ENCODE data around the gene RNF150.
A peak's percentile ranks its signal among the peaks of the same experiment; 100 is the strongest.

Gene RNF150

DNA sequence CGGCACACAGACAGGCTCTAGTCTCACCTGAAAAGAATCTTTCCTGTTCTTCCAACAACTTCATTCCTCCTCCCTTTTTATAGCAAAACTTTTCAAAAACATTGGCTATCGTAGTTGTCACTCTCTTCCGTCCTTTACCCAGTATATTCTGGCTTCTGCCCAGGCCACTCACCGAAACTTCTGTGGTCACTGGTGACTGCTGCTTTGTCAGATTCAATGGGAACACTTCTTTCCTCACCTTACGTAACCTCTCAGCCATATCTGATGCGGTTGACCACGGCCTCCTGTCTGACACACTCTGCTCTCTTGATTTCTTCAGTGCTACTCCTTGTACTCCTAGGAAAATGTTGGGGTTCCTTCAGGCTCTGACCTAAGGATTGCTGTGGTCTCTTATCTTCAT, 9.2 kb upstream of the RNF150 start:
- Mint-ChIP-seq H3K4me3 (no peak overlapping the region), H3K9me3 (no peaks in the 10 kb centered on the region), H3K4me1 (no peaks in the 10 kb centered on the region), H3K27ac (no peak overlapping the region), H3K36me3 (ENCODE audit: low read depth) (no peaks in the 10 kb centered on the region), H3K27me3 (peaks cover 2% of the 10 kb centered on the region)
- DNase-seq: no peak
- ATAC-seq: no peak

- H3K9me3 Mint-ChIP-seq: no peaks in the 10 kb centered on the region
- ATAC-seq: no peak
- no peak overlapping the region for H3K27ac Mint-ChIP-seq
- DNase-seq: no peak
- H3K36me3 Mint-ChIP-seq (ENCODE audit: low read depth): no peaks in the 10 kb centered on the region
- peaks cover 11% of the 10 kb centered on the region for H3K27me3 Mint-ChIP-seq
- no peak overlapping the region for H3K4me3 Mint-ChIP-seq
- no peaks in the 10 kb centered on the region for H3K4me1 Mint-ChIP-seq
Measured at GRCh38 chr4:141140391-141141200, 7.3 kb upstream of the RNF150 start.

DNA sequence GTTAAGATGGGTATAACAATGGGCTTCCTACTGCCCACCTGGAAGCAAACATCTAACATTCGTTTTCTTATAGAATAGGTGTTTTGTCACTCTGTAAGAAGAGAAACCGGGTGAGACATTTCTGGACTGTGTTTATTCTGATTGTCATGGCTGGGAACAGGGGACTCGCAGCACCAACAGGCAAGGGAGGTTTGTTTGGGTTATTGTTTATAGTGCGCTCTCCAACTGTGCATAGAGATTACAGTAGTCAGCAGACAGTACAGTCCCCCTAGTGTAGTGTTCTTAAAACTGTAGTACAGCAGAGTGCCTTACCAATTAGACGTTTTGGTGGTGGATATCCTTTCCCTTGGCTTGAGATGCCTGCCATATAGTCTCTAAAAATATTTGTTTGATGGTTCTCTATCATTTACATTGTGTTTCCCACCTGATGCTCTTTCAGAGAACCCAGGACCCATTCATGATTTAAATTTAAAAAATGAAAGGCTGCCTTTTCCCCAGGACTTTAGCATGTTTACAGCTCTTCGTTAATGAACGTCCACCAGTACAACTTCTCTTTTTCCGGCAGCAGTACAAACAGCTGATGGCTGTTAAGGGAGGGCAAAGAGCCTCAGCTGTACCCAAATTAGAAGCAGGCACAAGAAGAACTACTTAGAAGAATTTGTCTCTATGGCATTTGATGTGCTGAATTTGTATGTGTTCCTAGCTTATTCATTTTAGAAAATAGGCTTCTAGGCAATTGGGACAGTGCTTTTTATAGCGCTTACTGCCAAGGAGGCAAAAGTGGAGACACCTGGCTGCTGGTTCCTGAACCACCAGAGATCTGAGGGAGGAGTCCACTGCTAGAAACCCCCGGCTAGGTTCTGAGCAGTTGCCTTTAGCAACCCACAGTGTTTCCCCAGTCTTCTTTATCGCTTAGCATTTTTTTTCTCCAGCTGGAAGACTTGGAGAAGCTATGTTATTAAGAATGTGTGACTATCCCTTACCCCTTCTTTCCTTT, 1.0 kb upstream of the RNF150 start:
- Mint-ChIP-seq H3K4me1 (peaks cover 5% of the 10 kb centered on the region), H3K27ac (no peak overlapping the region), H3K27me3 (peaks cover 57% of the 10 kb centered on the region), H3K36me3 (ENCODE audit: low read depth) (no peaks in the 10 kb centered on the region), H3K4me3 (no peak overlapping the region), H3K9me3 (no peaks in the 10 kb centered on the region)
- ATAC-seq: no peak
- no peak for DNase-seq

DNA sequence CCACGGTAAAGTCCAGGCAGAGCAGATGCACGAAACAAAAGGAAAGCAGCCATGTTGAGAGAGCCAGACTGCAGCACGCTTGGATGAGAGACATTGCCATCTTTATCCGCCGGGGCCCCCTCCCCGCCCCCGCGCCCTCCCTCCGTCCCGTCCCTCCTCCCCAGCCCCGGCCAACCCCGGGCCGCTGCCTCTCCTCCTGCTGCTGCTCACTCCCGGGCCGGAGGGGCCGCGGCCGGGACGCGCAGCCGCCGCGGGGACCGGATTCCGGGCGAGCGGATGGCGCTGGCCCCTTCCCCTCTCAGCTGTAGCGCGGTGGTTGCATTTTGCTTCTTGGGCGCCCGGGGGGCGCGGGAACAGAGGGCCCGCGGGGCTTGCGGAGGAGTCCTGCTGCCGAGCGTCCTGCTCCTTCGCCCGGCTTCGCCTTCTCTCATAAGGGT, 542 bp downstream of the RNF150 start:
- no peaks in the 10 kb centered on the region for H3K36me3 Mint-ChIP-seq (ENCODE audit: low read depth)
- ATAC-seq: peak; percentile 15
- H3K4me1 Mint-ChIP-seq: peaks cover 5% of the 10 kb centered on the region
- DNase-seq: no peak
- H3K27me3 Mint-ChIP-seq: peaks cover 64% of the 10 kb centered on the region
- no peaks in the 10 kb centered on the region for H3K9me3 Mint-ChIP-seq
- H3K4me3 Mint-ChIP-seq: peak overlapping the region; percentile 57
- H3K27ac Mint-ChIP-seq: no peak overlapping the region

DNA sequence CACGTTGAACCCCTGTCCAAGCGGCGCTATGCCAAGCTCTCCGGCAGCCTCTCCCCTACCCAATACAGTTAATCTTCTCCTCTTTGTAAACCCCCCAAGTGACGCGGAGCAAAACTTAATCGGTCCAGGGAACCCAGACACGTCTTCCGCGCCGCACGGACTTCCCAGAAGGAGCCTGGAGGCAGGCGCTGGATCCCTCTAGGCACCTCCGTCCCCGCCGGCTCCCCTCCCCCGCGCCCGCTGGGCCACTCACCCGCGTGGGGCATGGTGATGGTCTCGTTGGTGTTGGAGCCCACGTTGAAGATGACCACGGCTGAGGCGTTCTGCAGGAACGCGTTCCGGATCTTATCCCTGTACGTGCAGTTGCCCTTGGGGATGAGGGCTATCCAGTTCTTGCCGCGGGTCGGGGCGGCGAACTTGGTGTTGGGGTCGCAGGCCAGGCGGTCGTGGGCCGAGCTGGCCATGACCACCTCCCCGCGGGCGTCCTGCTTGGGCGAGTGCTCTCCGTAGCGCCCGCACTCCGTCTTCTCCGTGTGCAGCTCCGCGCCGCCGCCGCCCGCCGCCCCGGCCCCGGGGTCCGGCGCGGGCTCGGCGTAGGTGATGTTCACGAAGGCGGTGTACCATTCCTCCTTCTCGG, 1.1 kb downstream of the RNF150 start:
- Mint-ChIP-seq H3K4me1 (peaks cover 5% of the 10 kb centered on the region), H3K36me3 (ENCODE audit: low read depth) (no peaks in the 10 kb centered on the region), H3K9me3 (no peaks in the 10 kb centered on the region), H3K27me3 (peaks cover 64% of the 10 kb centered on the region), H3K27ac (no peak overlapping the region), H3K4me3 (peak overlapping the region; percentile 57)
- DNase-seq: peak; percentile 3
- ATAC-seq: no peak

- peak overlapping the region; percentile 57 for H3K4me3 Mint-ChIP-seq
- DNase-seq (no peak), ATAC-seq (no peak)
- H3K9me3 Mint-ChIP-seq: no peaks in the 10 kb centered on the region
- H3K27me3 Mint-ChIP-seq: peaks cover 60% of the 10 kb centered on the region
- peaks cover 5% of the 10 kb centered on the region for H3K4me1 Mint-ChIP-seq
- H3K27ac Mint-ChIP-seq: no peak overlapping the region
- no peaks in the 10 kb centered on the region for H3K36me3 Mint-ChIP-seq (ENCODE audit: low read depth)
Measured at GRCh38 chr4:141131723-141132071, 1.6 kb downstream of the RNF150 start.

DNA sequence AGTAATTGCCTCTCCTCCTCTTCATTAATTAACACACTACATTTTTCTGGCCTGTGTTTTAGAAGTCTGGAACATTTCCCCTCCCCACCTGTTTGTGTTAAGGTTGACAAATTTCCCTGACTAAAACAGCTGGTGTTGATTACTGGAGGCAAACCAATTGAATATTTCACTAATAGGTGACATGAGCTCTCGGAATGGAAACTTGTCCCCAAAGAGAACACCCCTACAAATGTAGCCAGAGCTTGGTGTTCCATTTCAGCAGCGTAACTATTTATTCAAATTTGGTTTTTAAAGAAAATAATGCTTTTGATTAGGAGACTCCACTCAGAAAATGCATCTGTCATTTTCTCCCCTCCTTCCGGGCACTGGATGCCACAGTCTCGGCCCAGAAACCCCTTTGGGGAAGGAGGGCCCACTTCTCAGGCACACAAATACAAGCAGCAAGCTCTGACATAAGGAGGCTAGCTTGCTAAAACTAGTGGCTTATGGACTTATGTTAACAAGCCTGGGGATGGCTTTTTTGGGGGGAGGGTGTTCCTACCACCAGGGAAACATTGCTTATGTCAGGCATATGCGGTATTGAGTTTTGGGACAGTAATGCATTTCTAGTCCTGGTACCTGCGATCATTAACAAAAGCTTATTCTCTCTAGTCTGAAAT, 2.2 kb downstream of the RNF150 start:
- H3K27me3 Mint-ChIP-seq: peaks cover 58% of the 10 kb centered on the region
- no peak overlapping the region for H3K27ac Mint-ChIP-seq
- ATAC-seq: no peak
- no peaks in the 10 kb centered on the region for H3K9me3 Mint-ChIP-seq
- H3K4me3 Mint-ChIP-seq: peak overlapping the region; percentile 15
- no peaks in the 10 kb centered on the region for H3K36me3 Mint-ChIP-seq (ENCODE audit: low read depth)
- peaks cover 5% of the 10 kb centered on the region for H3K4me1 Mint-ChIP-seq
- no peak for DNase-seq

DNA sequence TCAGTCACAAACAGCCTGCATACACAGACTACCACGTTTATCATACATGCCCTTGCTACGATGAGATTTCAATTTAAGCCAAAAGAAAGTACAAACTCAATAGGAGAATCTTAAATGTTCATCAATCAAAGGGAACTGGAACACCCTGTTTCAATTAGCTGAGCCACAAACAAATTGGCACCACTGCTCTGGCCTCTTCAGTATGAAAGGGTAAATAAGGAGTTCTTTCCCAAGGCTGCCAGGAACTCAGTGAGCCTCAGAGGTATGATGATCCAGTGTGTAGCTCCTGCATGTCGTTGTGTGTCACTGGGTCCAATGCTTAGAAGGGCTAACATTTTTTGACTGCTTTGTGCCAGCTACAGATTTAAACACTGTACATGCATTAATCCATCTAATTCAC, 5.4 kb downstream of the RNF150 start:
- DNase-seq: no peak
- no peaks in the 10 kb centered on the region for H3K36me3 Mint-ChIP-seq (ENCODE audit: low read depth)

GRCh38 chr4:141126769-141127168, 6.5 kb downstream of the RNF150 start:
- Mint-ChIP-seq H3K4me3 (no peak overlapping the region), H3K27ac (no peak overlapping the region), H3K36me3 (ENCODE audit: low read depth) (no peaks in the 10 kb centered on the region), H3K9me3 (no peaks in the 10 kb centered on the region), H3K27me3 (peaks cover 28% of the 10 kb centered on the region), H3K4me1 (no peaks in the 10 kb centered on the region)
- ATAC-seq (no peak), DNase-seq (no peak)

More for the DNA sequence above, 5.4 kb downstream of the RNF150 start:
- H3K9me3 Mint-ChIP-seq: no peaks in the 10 kb centered on the region
- H3K27ac Mint-ChIP-seq: no peak overlapping the region
- peaks cover 32% of the 10 kb centered on the region for H3K27me3 Mint-ChIP-seq
- H3K4me1 Mint-ChIP-seq: peaks cover 3% of the 10 kb centered on the region
- ATAC-seq: no peak
- H3K4me3 Mint-ChIP-seq: no peak overlapping the region

DNA sequence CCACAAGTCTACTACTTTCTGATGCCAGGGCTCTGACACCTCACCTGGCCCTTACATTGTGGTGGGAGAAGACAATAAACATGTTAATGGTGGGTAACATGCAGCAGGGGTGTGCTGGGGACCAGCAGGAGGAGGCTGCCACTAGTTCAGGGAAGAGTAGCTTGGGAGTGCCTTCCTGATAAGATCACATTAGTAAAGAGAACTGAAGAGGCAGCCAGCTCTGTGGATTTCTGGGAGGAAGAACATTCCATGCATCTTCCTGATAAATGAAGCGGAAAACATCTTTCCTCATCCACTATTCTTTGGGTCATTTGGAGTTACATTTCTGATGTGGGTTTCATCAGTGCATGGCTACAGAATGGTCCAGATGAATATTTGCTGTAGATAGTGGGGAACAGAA, 9.0 kb downstream of the RNF150 start:
- no peak for DNase-seq
- Mint-ChIP-seq H3K4me1 (no peaks in the 10 kb centered on the region), H3K4me3 (no peak overlapping the region), H3K9me3 (no peaks in the 10 kb centered on the region), H3K27me3 (peaks cover 14% of the 10 kb centered on the region), H3K27ac (no peak overlapping the region), H3K36me3 (ENCODE audit: low read depth) (no peaks in the 10 kb centered on the region)
- ATAC-seq: no peak

- Mint-ChIP-seq H3K4me3 (no peak overlapping the region), H3K9me3 (no peaks in the 10 kb centered on the region), H3K27me3 (peaks cover 7% of the 10 kb centered on the region), H3K36me3 (ENCODE audit: low read depth) (no peaks in the 10 kb centered on the region), H3K27ac (no peak overlapping the region), H3K4me1 (no peaks in the 10 kb centered on the region)
- DNase-seq (no peak), ATAC-seq (no peak)
Measured at GRCh38 chr4:141121768-141122454, 11.4 kb downstream of the RNF150 start.

GRCh38 chr4:141121101-141121500, 12.2 kb downstream of the RNF150 start:
- H3K4me1 Mint-ChIP-seq: no peaks in the 10 kb centered on the region
- H3K27me3 Mint-ChIP-seq: peaks cover 7% of the 10 kb centered on the region
- DNase-seq: no peak
- H3K27ac Mint-ChIP-seq: no peak overlapping the region
- H3K4me3 Mint-ChIP-seq: no peak overlapping the region
- no peaks in the 10 kb centered on the region for H3K9me3 Mint-ChIP-seq
- ATAC-seq: no peak
- H3K36me3 Mint-ChIP-seq (ENCODE audit: low read depth): no peaks in the 10 kb centered on the region

GRCh38 chr4:141120036-141120593, 13.2 kb downstream of the RNF150 start:
- H3K27me3 Mint-ChIP-seq: peaks cover 7% of the 10 kb centered on the region
- no peak for ATAC-seq
- no peak overlapping the region for H3K27ac Mint-ChIP-seq
- DNase-seq: no peak
- H3K36me3 Mint-ChIP-seq (ENCODE audit: low read depth): no peaks in the 10 kb centered on the region
- no peak overlapping the region for H3K4me3 Mint-ChIP-seq
- H3K9me3 Mint-ChIP-seq: no peaks in the 10 kb centered on the region
- H3K4me1 Mint-ChIP-seq: no peaks in the 10 kb centered on the region

All from activated naive CD8-positive, alpha-beta T cell treated with anti-CD3 and anti-CD28 coated beads, Interleukin-2, amount 50 U/mL, for 24 hours (primary cell).